NCI-H1694 (cell line): ENCODE results near the gene UMPS.
"Not testable (repeated sequence)": the region's sequence is repeated elsewhere in the genome, so short reads cannot be mapped to it uniquely, and the experiment has no call there.

Experiments used
- DNase-seq: peaks from one replicate; lab custom pipeline; 2025; lab: John Stamatoyannopoulos, UW

Gene UMPS

GRCh38 chr3:124780356-124780755 is 50.1 kb downstream of the UMPS start:
- DNase-seq: no peak

DNA sequence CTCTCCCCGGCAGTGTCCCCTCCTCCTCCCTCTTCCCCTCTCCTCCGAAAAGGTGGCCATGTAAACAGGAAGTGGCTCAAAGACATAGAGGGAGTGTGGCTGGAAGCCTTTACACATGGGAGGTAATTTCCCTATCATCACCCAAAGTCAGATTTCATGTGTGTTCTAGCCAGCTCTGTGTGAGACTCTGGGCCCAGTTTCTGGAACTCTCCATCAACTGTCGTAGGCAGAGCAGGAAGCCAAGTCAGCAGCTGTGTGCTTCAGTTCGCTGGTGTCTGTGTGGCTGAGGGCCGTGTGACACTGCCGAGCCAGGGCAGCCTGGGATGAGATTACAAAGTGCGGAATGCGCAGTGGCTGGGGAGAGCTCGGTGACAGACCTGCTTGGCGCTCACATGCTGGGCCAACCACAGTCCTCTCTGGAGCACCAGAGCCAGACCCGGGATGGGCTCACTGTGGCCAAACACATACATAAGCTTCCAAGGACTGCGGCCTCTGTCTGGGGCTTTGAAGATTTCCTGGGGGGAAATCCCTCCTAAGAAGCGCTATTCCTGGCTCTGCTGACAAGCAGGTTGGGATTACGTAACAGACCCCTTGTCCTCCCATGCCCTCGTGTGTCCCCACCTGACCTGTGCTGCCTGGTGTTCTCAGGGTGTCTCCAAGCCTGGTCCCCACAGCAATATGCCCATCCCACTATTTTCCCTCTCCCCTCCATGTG is 50.7 kb downstream of the UMPS start:
- DNase-seq: no peak

DNA sequence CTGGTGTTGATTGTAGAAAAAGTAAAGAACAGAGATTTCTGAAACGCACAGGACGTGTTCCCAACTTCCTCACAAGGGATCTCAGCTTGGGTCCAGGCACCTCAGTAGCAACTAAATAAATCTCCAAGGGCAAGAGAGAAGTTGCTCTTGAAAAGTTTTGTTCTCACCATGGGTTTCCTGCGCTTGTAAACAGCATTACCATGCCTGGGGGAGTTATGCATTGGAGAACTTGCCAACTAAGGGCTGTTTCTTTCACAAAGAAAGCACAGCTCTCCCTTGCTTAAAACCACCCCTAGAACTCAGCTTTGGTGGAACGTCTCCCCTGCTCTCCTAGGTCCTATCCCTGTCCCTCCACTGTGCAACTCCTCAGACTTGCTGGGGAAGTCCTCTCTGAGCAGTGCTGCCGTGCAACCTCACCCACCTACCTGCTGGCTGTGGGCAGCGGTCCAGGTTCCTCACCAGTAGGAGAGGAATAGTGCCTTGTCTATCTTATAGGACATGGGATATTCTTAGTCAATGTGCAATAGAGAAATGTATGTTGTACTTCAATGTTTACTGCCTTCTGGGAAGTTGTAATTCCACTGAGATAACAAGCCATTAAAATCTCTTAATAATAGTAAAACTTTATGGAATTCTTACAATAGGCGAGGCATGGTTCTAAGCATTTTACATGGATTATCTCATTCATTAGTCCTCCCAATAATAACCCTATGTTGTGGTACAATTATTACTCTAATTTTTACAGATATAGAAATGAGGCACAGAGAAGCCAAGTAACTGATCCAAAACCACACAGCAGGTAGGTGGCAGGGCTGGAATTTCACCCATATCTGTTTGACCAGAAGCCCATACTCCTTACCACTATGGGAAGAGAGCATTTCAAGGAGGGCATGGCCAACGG is 51.5 kb downstream of the UMPS start:
- no peak for DNase-seq

GRCh38 chr3:124782377-124782712 is 52.1 kb downstream of the UMPS start:
- DNase-seq: not testable (repeated sequence)

GRCh38 chr3:124783696-124784095 is 53.4 kb downstream of the UMPS start:
- no peak for DNase-seq

DNA sequence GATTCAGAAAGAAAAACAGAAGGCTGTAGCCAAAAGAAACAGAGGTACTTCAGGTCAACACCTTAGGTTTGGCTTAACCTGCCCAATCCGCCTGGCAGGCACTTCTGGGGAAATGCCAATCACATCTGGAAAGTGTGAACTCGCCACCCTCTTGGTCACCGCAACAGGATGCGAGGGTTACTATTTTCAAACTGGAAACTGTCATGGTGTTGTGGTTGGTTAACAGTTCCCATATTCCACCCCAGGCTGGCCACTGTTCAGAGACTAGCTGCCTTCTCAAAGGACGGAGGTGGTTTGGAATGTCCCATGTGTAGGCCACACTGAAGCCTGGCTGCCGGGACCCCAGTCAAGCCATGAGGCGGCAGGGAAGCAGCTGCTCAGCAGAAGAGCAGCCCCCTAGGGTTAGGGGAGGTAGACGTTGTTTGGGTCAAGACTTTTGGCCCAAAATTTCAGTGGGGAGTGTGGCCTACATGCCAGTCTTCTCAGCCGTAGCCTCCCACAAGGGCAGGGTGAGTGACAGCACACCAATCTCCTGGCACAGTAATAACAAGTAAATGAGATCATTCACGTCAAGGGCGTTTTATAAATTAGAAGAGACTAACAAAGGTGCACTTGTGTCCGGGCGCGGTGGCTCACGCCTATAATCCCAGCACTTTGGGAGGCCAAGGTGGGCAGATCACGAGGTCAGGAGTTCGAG is 54.6 kb downstream of the UMPS start:
- DNase-seq: no peak

GRCh38 chr3:124785973-124786372 is 55.7 kb downstream of the UMPS start:
- DNase-seq: no peak

DNA sequence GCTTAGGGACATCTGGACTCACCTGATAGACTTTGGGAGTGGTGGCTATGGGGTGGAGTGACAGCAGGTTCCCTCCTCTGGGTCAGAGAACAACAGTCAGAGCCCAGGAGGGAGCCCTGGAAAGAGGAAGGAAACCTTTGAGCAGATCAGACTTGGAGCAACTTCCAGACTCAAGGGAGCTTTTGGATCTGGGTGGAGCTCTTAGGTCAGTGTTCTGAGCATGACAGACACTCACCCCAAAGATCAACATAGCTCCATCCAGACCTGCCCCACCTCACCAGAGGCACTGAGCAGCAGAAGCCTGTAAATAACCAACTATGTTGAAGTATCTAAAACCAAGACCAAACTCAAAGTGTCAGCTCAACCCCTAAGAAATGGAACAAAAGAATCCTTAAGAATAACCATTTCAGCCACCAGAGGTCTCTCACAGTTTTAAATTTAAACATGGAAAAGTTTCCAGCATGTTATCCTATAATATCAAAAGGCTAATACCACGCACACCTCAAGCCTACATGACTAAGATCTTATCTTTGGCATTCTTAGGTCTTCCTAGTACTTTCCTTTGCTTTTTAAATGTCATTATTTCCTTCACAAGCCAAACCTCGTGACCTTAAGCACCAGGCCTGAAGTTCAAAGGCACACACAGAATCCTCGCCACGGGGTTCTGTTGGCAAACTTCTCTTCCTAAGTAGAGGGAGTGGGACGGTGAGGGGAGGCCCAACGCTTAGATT is 56.4 kb downstream of the UMPS start:
- DNase-seq: no peak

DNA sequence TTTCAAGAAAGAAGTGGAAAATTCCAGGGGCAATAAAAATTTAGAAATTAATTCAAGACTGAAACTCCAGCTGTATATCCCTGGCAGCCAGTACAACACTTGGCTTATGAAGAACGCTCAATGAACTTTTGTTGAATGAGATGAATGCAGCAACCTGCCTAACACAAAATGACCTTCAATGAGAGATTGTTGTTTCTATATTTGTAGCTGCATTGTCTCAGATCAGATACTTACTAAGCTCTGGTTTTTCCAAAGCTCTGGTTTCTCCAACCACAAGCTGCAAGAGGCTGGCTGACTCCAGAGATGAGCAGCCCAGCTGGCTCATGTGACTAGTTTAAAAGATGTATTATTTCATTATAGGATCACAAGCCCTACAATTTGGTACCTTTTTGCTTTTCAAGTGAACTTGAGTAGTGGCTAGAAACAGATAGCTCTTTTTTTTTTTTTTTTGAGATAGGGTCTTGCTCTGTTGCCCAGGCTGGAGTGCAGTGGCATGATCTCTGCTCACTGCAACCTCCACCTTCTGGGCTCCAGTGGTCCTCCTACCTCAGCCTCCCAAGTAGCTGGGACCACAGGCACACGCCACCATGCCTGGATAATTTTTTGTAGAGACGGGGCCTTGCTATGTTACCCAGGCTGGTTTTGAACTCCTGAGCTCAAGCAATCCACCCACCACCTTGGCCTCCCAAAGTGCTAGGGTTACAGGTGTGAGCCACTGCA is 57.4 kb downstream of the UMPS start:
- DNase-seq: no peak

DNA sequence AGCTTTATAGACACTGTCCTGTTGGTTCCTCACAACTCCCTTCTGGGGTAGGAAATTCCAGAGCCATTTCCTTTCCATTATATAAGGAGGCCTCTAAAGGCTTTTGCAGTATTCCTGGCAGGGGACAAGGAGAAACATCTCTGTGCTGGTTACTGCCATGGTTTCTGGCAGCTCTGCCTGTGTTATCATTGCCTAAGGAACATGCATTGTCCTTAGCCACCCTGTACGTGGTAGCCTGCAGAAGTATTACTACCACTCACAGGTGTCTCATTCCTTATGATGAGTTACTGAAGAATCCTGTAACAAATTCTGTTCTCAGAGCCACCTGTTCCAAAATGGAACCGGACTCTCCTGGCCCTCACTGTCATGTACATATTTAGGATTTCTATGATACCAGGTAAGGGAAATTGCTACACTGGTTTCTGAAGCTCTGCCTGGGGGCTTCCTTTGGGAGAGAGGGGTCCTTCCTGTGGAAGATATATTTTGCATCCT is 58.0 kb downstream of the UMPS start:
- DNase-seq: no peak

DNA sequence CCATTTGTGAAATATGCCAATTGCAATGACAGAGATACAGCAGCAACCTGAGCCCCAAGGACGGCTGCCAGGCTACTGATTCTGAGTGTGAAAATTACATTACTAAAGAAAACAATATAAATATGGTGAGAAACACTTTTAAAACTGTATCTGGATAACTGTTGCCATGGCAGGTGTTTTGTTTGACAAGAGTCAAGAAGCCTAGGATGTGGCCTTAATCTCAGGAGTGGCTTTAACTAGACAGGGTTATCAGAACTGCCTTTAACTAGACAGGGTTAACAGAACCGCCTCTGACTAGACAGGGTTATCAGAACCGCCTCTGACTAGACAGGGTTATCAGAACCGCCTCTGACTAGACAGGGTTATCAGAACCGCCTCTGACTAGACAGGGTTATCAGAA is 58.9 kb downstream of the UMPS start:
- not testable (repeated sequence) for DNase-seq

DNA sequence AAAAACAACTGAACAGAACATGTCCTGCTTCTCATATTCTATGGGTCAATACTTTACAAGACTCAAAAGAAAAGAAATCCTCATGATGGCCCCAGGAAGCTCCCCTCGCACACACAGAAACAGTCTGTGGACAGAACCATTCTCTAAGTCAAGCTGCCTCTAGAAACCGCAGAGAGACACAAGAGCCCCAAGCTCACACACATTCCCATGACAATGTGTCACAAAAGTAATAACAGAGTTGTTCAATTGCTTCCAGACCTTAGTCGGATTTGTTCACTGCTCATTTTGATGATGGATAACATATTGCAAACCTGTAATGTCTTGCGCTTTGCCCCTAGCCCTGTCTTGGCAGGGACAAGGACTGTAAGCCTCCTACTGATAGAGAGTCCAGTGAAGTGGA is 60.9 kb downstream of the UMPS start:
- DNase-seq: no peak

DNA sequence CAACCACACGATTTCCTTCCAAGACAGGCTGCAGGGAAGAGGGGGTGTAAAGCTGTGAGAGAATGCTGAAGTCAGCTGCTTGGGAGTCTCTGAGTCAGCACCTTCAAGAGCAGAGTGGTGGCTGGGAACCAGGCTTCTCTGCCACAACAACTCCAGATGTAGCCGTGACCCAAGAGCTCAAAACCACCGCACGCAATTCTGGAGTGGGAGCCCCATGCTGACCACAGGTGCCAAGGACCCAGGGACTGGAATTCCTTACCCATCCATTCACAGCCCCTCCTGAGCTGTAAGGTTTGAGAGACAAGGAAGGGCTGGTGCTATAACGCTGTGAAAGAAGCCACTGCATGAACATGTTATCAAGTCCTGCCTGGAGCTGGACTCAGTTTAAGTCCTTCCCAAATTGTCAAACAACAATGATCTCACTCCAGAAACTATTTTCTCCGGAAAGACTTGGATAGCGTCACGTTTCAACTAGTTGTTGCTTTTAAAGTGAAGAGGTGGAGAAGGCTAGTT is 61.4 kb downstream of the UMPS start:
- no peak for DNase-seq

DNA sequence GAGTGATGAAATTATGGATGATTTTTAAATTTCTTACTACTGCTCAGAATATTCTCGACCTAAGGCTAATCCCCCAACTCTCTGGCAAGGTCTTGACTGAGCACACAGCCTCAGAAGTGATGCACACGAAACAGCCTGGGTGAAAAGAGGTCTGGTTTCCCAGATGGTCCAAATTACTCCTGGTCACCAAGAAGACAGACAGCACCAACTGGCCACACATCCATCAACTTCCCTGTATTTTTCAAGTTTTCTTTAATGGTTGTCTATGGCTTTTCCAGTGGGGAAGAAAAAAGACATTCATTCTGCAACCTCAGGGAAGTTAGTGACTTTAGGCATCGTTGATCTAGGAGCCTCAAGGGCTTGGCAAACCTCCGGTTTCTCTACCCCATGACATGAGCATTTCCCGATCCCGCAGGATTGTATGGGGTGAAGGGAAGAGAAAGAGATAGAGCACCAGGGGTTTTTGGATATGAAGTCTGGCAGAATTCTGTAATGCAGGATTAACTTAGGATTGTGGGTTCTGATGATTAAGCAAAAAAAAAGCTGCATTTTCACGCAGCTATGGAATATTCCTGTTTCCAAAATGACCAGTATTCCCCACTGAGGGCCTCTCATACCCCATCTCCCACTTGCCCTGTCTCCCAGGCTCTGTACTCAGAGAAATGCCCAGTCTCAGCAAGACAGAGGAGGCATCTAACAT is 62.2 kb downstream of the UMPS start:
- no peak for DNase-seq

GRCh38 chr3:124793054-124793739 is 62.9 kb downstream of the UMPS start:
- no peak for DNase-seq

- DNase-seq: no peak
Measured at GRCh38 chr3:124796477-124796876, 66.2 kb downstream of the UMPS start.

DNA sequence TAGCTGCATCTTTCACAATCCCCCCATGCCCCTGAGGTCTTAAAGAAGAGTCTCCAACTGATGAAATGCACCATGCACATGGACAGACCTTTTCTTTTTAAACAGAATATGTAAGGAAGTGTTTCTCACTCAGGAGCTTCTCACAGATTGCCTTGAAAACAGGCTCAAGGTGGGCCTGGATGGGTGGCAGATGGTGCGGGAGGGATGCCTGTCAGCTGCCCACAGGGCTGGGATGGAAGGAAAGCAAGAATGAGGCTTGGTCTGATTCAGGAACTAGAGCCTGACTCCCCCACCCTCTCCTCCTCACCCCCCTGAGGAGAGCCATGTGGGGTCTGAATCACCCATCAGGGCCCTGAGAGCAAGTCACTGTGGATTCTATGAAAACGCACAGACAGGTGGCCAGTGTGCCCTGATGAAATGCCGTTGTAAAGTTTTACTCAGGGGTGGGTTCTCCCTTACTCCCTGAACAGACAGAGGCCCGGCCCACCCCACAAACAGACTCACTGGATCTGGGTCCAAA is 67.2 kb downstream of the UMPS start:
- DNase-seq: no peak
